Keratinocyte (primary cell): ENCODE data around the gene KBTBD7. TPM values are rescaled to one million over a fixed set of nuclear protein-coding genes. Genes with fewer than 3 reads are reported as not detected.

Experiments
- DNase-seq: peaks from one replicate; pipeline ENCODE4 v3.0.0-alpha.2; 2011; ENCODE audit warnings: low read depth, missing footprints, low spot score
- FAIRE-seq: peaks from 2 replicates; lab custom pipeline; 2011; peaks lifted over from hg19 to GRCh38; lab: Jason Lieb, UNC
- H2AFZ ChIP-seq: 2 replicates; pipeline ENCODE4 v1.6.0; 2012; ENCODE audit warnings: low read length, control low read depth, inconsistent platforms; ENCODE audit not compliant: control insufficient read depth
- H3K27ac ChIP-seq: 2 replicates; pipeline ENCODE4 v1.5.1; 2011; ENCODE audit warnings: low read length; ENCODE audit not compliant: control insufficient read depth, insufficient read depth
- H3K27me3 ChIP-seq: 3 replicates; pipeline ENCODE4 v1.6.0; 2011; ENCODE audit warnings: low read length; ENCODE audit not compliant: control insufficient read depth, insufficient read depth; ENCODE audit errors: extremely low read depth
- H3K36me3 ChIP-seq, 2 experiments: 2 replicates in 1 of 2; 3 replicates in 1 of 2; pipeline ENCODE4 v1.5.1; 2011; ENCODE audit warnings: low read length in 2 of 2, mild to moderate bottlenecking in 1 of 2; ENCODE audit not compliant: control insufficient read depth in 2 of 2, insufficient read depth in 2 of 2; ENCODE audit errors: extremely low read depth in 1 of 2
- H3K4me1 ChIP-seq: 3 replicates; pipeline ENCODE4 v1.5.1; 2011; ENCODE audit warnings: low read length; ENCODE audit not compliant: control insufficient read depth, insufficient read depth; ENCODE audit errors: extremely low read depth
- H3K4me2 ChIP-seq: 3 replicates; pipeline ENCODE4 v1.6.0; 2011; ENCODE audit warnings: low read depth, low read length; ENCODE audit not compliant: control insufficient read depth, insufficient read depth; ENCODE audit errors: extremely low read depth
- H3K4me3 ChIP-seq, 3 experiments: fragments of 200-600 bp in 1 of 3; sonication (generic) in 1 of 3; 2 replicates in 2 of 3; 3 replicates in 1 of 3; pipeline ENCODE4 v1.5.1; 2011 to 2016; ENCODE audit warnings: low read length in 3 of 3, mild to moderate bottlenecking in 3 of 3, control low read depth in 2 of 3, inconsistent platforms in 1 of 3, low read depth in 1 of 3, mixed read lengths in 1 of 3, mixed run types in 1 of 3, moderate library complexity in 1 of 3; ENCODE audit not compliant: control insufficient read depth in 2 of 3, insufficient read depth in 2 of 3; ENCODE audit errors: extremely low read depth in 1 of 3
- H3K79me2 ChIP-seq: 2 replicates; pipeline ENCODE4 v1.6.0; 2012; ENCODE audit warnings: low read length; ENCODE audit not compliant: control insufficient read depth, insufficient read depth
- H3K9ac ChIP-seq: 3 replicates; pipeline ENCODE4 v1.6.0; 2011; ENCODE audit warnings: low read length; ENCODE audit not compliant: control insufficient read depth, insufficient read depth; ENCODE audit errors: extremely low read depth
- H3K9me1 ChIP-seq: 3 replicates; pipeline ENCODE4 v1.6.0; 2011; ENCODE audit warnings: low read length; ENCODE audit not compliant: control insufficient read depth, insufficient read depth; ENCODE audit errors: extremely low read depth
- H3K9me3 ChIP-seq: 2 replicates; pipeline ENCODE4 v1.5.1; 2012; ENCODE audit warnings: low read depth, low read length; ENCODE audit not compliant: control insufficient read depth
- H4K20me1 ChIP-seq: 3 replicates; pipeline ENCODE4 v1.6.0; 2011; ENCODE audit warnings: low read length; ENCODE audit not compliant: control insufficient read depth, insufficient read depth; ENCODE audit errors: extremely low read depth
- CTCF ChIP-seq, 3 experiments: IDR thresholded peaks in 1 of 3; conservative IDR thresholded peaks in 1 of 3; optimal IDR thresholded peaks in 1 of 3; 2 replicates in 2 of 3; 3 replicates in 1 of 3; pipeline versions ENCODE3 to v1.5.1; 2011; ENCODE audit warnings: low read length in 3 of 3, mild to moderate bottlenecking in 3 of 3, moderate library complexity in 2 of 3, control low read depth in 1 of 3, inconsistent platforms in 1 of 3; ENCODE audit not compliant: insufficient read depth in 2 of 3; ENCODE audit errors: extremely low read depth in 1 of 3
- EZH2 ChIP-seq: IDR thresholded peaks from one replicate; pipeline ENCODE4 v1.6.1; 2012; ENCODE audit warnings: inconsistent platforms, mild to moderate bottlenecking, low read length, moderate library complexity
- dilution Hi-C: fragments of 300-500 bp; cut with MboI; formaldehyde crosslinking; loops from one replicate; pipeline ENCODE4 v1.7.0; 2020; ENCODE audit warnings: low sequenced_read_pairs; ENCODE audit not compliant: extremely low pct_ligation_motif_present
- polyA plus RNA-seq, 5 experiments: library from polyadenylated mRNA; depleted of rRNA in 3 of 5; stranded (reverse) in 3 of 5; stranded (forward) in 1 of 5; unstranded in 1 of 5; fragments of >200 nt; gene quantifications; 1 replicate in 1 of 5; 2 replicates in 3 of 5; 3 replicates in 1 of 5; pipeline versions ENCODE4 v1.2.1 to v1.2.3, GENCODE V29; 2011 to 2012; ENCODE audit warnings: missing spikeins in 2 of 5, low read depth in 1 of 5, low replicate concordance in 1 of 5

The KBTBD7 gene
- polyA plus RNA-seq, 1 donor (not counting 4 experiments of a cell fraction or from before 2014, with no cell fraction given) = 2.8 TPM

DNA sequence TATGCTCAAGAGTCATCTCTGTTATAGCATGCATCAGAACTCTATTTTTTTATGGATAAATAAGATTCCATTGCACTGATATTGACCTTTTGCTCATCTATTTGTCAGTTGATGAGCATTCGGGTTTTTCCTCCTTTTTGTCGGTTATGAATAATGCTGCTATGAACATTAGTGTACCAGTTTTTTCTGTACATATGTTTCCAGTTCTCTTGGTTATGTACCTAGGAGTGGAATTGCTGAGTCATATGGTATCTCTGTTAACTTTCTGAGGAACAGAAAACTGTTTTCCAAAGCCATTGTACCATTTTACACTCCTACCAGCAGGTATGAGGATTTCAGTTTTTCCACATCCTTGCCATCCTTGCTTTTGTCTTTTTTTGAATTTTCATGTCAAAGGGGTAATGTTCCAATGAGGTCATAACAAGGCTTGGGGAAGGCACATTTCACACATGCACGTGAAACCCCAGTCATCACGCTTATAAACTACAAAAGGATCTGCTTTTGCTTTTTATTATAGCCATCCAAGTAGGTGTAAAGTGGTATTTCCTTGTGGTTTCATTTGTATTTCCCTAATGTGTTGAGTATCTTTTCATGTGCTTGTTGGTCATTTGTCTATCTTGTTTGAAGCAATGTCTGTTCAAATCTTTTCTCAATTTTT, 14.6 kb downstream of the KBTBD7 start:
- peaks cover 13% of the 10 kb centered on the region for H3K4me1 ChIP-seq
- TF ChIP-seq EZH2 = no peak
- TF ChIP-seq CTCF (optimal IDR thresholded peaks at IDR 0.05 in 1 of 3, IDR thresholded peaks at IDR 0.05 in 1 of 3, conservative IDR thresholded peaks at IDR 0.05 in 1 of 3; ENCODE audit: extremely low read depth in 1 of 3, insufficient read depth in 2 of 3, low read length in 3 of 3) = no peak
- FAIRE-seq (no peak), DNase-seq (no peak)
- no peak overlapping the region for H3K27ac ChIP-seq
- H3K4me3 ChIP-seq = no peak overlapping the region
- dilution Hi-C loops = no loop called here
- no peaks in the 10 kb centered on the region for H3K79me2 ChIP-seq
- H3K9ac ChIP-seq = no peak overlapping the region
- no peaks in the 10 kb centered on the region for H3K9me1 ChIP-seq
- H3K4me2 ChIP-seq = no peak overlapping the region
- H4K20me1 ChIP-seq = no peaks in the 10 kb centered on the region
- H3K9me3 ChIP-seq = no peaks in the 10 kb centered on the region
- H2AFZ ChIP-seq = peak overlapping the region; percentile 23
- no peaks in the 10 kb centered on the region for H3K27me3 ChIP-seq
- H3K36me3 ChIP-seq = no peaks in the 10 kb centered on the region

- FAIRE-seq (no peak), DNase-seq (no peak)
- Histone ChIP-seq H3K27ac (no peak overlapping the region), H3K36me3 (no peaks in the 10 kb centered on the region), H3K4me3 (no peak overlapping the region), H3K4me2 (no peak overlapping the region), H3K9me1 (no peaks in the 10 kb centered on the region), H3K9me3 (no peaks in the 10 kb centered on the region), H4K20me1 (no peaks in the 10 kb centered on the region), H3K4me1 (peaks cover 13% of the 10 kb centered on the region), H3K27me3 (no peaks in the 10 kb centered on the region), H3K79me2 (no peaks in the 10 kb centered on the region), H3K9ac (no peak overlapping the region), H2AFZ (no peak overlapping the region)
- dilution Hi-C loops = no loop called here
- TF ChIP-seq EZH2 (no peak), CTCF (optimal IDR thresholded peaks at IDR 0.05 in 1 of 3, IDR thresholded peaks at IDR 0.05 in 1 of 3, conservative IDR thresholded peaks at IDR 0.05 in 1 of 3; ENCODE audit: extremely low read depth in 1 of 3, insufficient read depth in 2 of 3, low read length in 3 of 3) (no peak)
These were observed 16.3 kb downstream of the KBTBD7 start for GRCh38 chr13:41178040-41178439.
